ENCODE results near the gene PPP2R3B. TPM values are rescaled to one million over a fixed set of nuclear protein-coding genes. Genes with fewer than 3 reads are reported as not detected.

PPP2R3B gene
- polyA plus RNA-seq, 1 donor (not counting 4 experiments of a cell fraction or from before 2014, with no cell fraction given) = 6.6 TPM

GRCh38 chrX:333611-334311, 52.9 kb downstream of the PPP2R3B start:
- DNase-seq (ENCODE audit: low read depth, low spot score) (no peak), FAIRE-seq (no peak)
- peaks cover 0 to 2% of the 10 kb centered on the region in 2 experiments for H3K36me3 ChIP-seq (ENCODE audit: control insufficient read depth in 2 of 2, extremely low read depth in 1 of 2, insufficient read depth in 2 of 2, low read length in 2 of 2)
- H3K4me1 ChIP-seq (ENCODE audit: control insufficient read depth, extremely low read depth, insufficient read depth, low read length) = no peaks in the 10 kb centered on the region
- H3K4me2 ChIP-seq (ENCODE audit: control insufficient read depth, extremely low read depth, insufficient read depth, low read depth, low read length) = no peak overlapping the region
- no peaks in the 10 kb centered on the region for H3K9me3 ChIP-seq (ENCODE audit: control insufficient read depth, low read depth, low read length)
- no peaks in the 10 kb centered on the region for H3K9me1 ChIP-seq (ENCODE audit: control insufficient read depth, extremely low read depth, insufficient read depth, low read length)
- no peak overlapping the region for H3K27ac ChIP-seq (ENCODE audit: control insufficient read depth, insufficient read depth, low read length)
- no peak overlapping the region for H2AFZ ChIP-seq (ENCODE audit: control insufficient read depth, low read length)
- H3K27me3 ChIP-seq (ENCODE audit: control insufficient read depth, extremely low read depth, insufficient read depth, low read length) = peaks cover 11% of the 10 kb centered on the region
- TF ChIP-seq CTCF (optimal IDR thresholded peaks at IDR 0.05 in 1 of 3, IDR thresholded peaks at IDR 0.05 in 1 of 3, conservative IDR thresholded peaks at IDR 0.05 in 1 of 3; ENCODE audit: extremely low read depth in 1 of 3, insufficient read depth in 2 of 3, low read length in 3 of 3) (no peak), EZH2 (IDR thresholded peaks at IDR 0.05; ENCODE audit: low read length) (no peak)
- H3K79me2 ChIP-seq (ENCODE audit: control insufficient read depth, insufficient read depth, low read length) = no peaks in the 10 kb centered on the region
- no peaks in the 10 kb centered on the region for H4K20me1 ChIP-seq (ENCODE audit: control insufficient read depth, extremely low read depth, insufficient read depth, low read length)
- H3K9ac ChIP-seq (ENCODE audit: control insufficient read depth, extremely low read depth, insufficient read depth, low read length) = no peak overlapping the region
- dilution Hi-C loops (cut with MboI; ENCODE audit: extremely low pct_ligation_motif_present, low sequenced_read_pairs) = no loop called here
- no peak overlapping the region for H3K4me3 ChIP-seq (ENCODE audit: control insufficient read depth in 2 of 3, extremely low read depth in 1 of 3, insufficient read depth in 2 of 3, low read depth in 1 of 3, low read length in 3 of 3)

DNA sequence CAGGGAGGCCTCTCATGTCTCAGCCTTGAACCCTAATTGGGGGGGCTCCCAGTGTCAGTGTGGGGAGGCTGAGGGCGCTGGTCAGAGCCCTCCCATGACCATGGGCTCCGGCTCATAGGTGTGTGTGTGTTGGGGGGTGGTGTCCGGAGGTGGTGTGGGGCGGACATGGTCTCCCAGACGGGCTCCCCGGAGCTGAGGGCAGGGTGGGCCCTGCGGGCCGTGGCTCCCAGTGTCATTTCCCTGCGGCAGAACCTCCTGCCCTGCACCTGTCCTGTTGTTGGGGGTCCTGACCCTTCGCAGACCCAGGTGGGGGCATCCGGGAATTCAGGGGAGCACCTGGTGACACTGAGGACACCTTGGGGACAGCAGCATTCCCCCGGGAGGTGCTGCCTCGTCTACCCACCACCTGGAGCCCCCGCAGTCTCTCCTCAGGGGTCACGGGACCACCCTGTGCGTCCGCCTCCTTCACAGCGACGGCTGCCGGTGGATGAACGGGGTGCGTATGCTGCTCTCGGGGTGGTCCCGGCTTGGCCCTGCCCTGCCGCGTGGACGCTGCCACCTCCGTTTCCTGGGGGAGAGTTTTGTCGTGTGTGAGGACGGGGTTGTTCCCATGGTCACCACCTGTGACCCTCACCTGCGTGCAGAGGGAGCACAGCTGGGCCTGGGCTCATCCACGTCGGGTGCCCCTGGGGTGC, 53.6 kb downstream of the PPP2R3B start:
- H3K27ac ChIP-seq (ENCODE audit: control insufficient read depth, insufficient read depth, low read length) = no peak overlapping the region
- H3K4me1 ChIP-seq (ENCODE audit: control insufficient read depth, extremely low read depth, insufficient read depth, low read length) = no peaks in the 10 kb centered on the region
- H3K9me1 ChIP-seq (ENCODE audit: control insufficient read depth, extremely low read depth, insufficient read depth, low read length) = no peaks in the 10 kb centered on the region
- no peak overlapping the region for H3K4me3 ChIP-seq (ENCODE audit: control insufficient read depth in 2 of 3, extremely low read depth in 1 of 3, insufficient read depth in 2 of 3, low read depth in 1 of 3, low read length in 3 of 3)
- DNase-seq (ENCODE audit: low read depth, low spot score) (no peak), FAIRE-seq (no peak)
- H3K4me2 ChIP-seq (ENCODE audit: control insufficient read depth, extremely low read depth, insufficient read depth, low read depth, low read length) = no peak overlapping the region
- peaks cover 0 to 2% of the 10 kb centered on the region in 2 experiments for H3K36me3 ChIP-seq (ENCODE audit: control insufficient read depth in 2 of 2, extremely low read depth in 1 of 2, insufficient read depth in 2 of 2, low read length in 2 of 2)
- dilution Hi-C loops (cut with MboI; ENCODE audit: extremely low pct_ligation_motif_present, low sequenced_read_pairs) = no loop called here
- no peaks in the 10 kb centered on the region for H4K20me1 ChIP-seq (ENCODE audit: control insufficient read depth, extremely low read depth, insufficient read depth, low read length)
- no peaks in the 10 kb centered on the region for H3K9me3 ChIP-seq (ENCODE audit: control insufficient read depth, low read depth, low read length)
- no peaks in the 10 kb centered on the region for H3K79me2 ChIP-seq (ENCODE audit: control insufficient read depth, insufficient read depth, low read length)
- no peak overlapping the region for H2AFZ ChIP-seq (ENCODE audit: control insufficient read depth, low read length)
- no peak overlapping the region for H3K9ac ChIP-seq (ENCODE audit: control insufficient read depth, extremely low read depth, insufficient read depth, low read length)
- H3K27me3 ChIP-seq (ENCODE audit: control insufficient read depth, extremely low read depth, insufficient read depth, low read length) = peaks cover 11% of the 10 kb centered on the region
- TF ChIP-seq EZH2 (IDR thresholded peaks at IDR 0.05; ENCODE audit: low read length) = no peak
- TF ChIP-seq CTCF (optimal IDR thresholded peaks at IDR 0.05 in 1 of 3, IDR thresholded peaks at IDR 0.05 in 1 of 3, conservative IDR thresholded peaks at IDR 0.05 in 1 of 3; ENCODE audit: extremely low read depth in 1 of 3, insufficient read depth in 2 of 3, low read length in 3 of 3) = no peak
